Prostate gland (tissue), 2 donors: ENCODE measurements around the gene TPD52L2. TPM values are rescaled to one million over a fixed set of nuclear protein-coding genes. Genes with fewer than 3 reads are reported as not detected.

Experiments used
- DNase-seq: peaks from one replicate; pipeline ENCODE4 v3.0.0-alpha.2; 2019; ENCODE audit warnings: low spot score
- H3K27ac ChIP-seq, 2 donors: fragments of 200-600 bp; sonication (generic); 2 replicates each; pipeline ENCODE4 v1.5.1; 2017 to 2019
- H3K27me3 ChIP-seq: fragments of 200-600 bp; sonication (generic); replicated peaks from 2 replicates; pipeline ENCODE4 v1.5.1; 2019; ENCODE audit not compliant: insufficient read depth
- H3K36me3 ChIP-seq, 2 donors: fragments of 200-600 bp; sonication (generic); 1 replicate in 1 of 2; 2 replicates in 1 of 2; pipeline versions ENCODE4 v1.5.1 to v1.8.1; 2017 to 2019
- H3K4me1 ChIP-seq: fragments of 200-600 bp; sonication (generic); replicated peaks from 2 replicates; pipeline ENCODE4 v1.5.1; 2019
- H3K4me3 ChIP-seq, 2 donors: fragments of 200-600 bp; sonication (generic); 2 replicates each; pipeline ENCODE4 v1.5.1; 2017 to 2019
- H3K9me3 ChIP-seq: fragments of 200-600 bp; sonication (generic); 2 replicates; pipeline ENCODE4 v1.5.1; 2017
- POLR2A ChIP-seq: fragments of 450-650 bp; IDR thresholded peaks from one replicate; pipeline ENCODE4 v1.6.1; 2016; ENCODE audit warnings: antibody characterized with exemption, mild to moderate bottlenecking
- POLR2AphosphoS5 ChIP-seq: sonication (generic); formaldehyde crosslinking; IDR thresholded peaks from one replicate; pipeline ENCODE4 v1.6.1; 2017; ENCODE audit warnings: antibody characterized with exemption
- WGBS: methylation state at CpG from one replicate; pipeline ENCODE4 v1.1.5; 2018; 5-methylcytosine and 5-hydroxymethylcytosine counted together
- intact Hi-C: fragments of 100-400 bp; cut with DNase I; formaldehyde crosslinking; loops from one replicate; pipeline ENCODE4 v1.14.2; 2022
- total RNA-seq, 2 donors: library from RNA; depleted of rRNA; stranded (reverse); fragments of >200 nt; gene quantifications; one replicate each; pipeline ENCODE4 v1.1.0, GENCODE V29; 2016
- TF ChIP-seq, protein P1 (sequence below), 4 experiments: fragments of 200-600 bp in 2 of 4; fragments of 450-650 bp in 2 of 4; sonication (generic) in 2 of 4; IDR thresholded peaks; 1 replicate in 3 of 4; 2 replicates in 1 of 4; pipeline ENCODE4 v1.5.1; 2016 to 2019; ENCODE audit warnings: antibody characterized with exemption in 4 of 4, mild to moderate bottlenecking in 2 of 4, moderate library complexity in 2 of 4

The TPD52L2 gene
- total RNA-seq, 2 donors from 2014 or later: 105 to 127 TPM

DNA sequence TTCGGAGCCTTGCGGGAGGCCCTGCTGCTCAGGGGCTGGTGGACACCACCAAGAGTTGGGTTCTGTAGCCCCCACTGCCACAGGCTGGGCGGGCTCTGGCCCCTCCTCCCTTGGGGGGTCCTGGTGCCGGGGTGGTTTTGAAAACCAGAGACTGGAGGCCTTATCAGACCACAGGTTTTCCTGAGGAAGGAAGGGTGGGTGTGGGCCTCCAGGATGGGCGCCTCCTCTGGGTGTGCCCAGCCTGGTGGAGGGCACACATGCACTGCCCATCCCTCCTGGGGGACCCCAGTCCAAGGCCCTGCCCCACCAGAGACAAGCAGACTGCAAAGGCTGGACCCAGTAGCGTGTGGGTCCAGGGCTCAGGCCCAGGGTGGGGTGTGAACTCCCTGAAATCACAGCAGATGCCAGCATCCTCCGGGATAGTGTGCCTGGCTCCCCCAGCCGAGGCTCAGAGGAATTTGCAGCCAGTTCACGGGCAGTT, 20.5 kb upstream of the TPD52L2 start:
- H3K27ac ChIP-seq: no peak overlapping the region
- DNase-seq: no peak
- TF ChIP-seq, protein P1, sequence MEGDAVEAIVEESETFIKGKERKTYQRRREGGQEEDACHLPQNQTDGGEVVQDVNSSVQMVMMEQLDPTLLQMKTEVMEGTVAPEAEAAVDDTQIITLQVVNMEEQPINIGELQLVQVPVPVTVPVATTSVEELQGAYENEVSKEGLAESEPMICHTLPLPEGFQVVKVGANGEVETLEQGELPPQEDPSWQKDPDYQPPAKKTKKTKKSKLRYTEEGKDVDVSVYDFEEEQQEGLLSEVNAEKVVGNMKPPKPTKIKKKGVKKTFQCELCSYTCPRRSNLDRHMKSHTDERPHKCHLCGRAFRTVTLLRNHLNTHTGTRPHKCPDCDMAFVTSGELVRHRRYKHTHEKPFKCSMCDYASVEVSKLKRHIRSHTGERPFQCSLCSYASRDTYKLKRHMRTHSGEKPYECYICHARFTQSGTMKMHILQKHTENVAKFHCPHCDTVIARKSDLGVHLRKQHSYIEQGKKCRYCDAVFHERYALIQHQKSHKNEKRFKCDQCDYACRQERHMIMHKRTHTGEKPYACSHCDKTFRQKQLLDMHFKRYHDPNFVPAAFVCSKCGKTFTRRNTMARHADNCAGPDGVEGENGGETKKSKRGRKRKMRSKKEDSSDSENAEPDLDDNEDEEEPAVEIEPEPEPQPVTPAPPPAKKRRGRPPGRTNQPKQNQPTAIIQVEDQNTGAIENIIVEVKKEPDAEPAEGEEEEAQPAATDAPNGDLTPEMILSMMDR (IDR thresholded peaks at IDR 0.05): no peak
- TF ChIP-seq POLR2A (no peak), POLR2AphosphoS5 (no peak)
- H3K9me3 ChIP-seq: no peaks in the 10 kb centered on the region
- intact Hi-C loops: no loop called here
- no peak overlapping the region for H3K4me3 ChIP-seq
- no peaks in the 10 kb centered on the region for H3K36me3 ChIP-seq
- peaks cover 6% of the 10 kb centered on the region for H3K27me3 ChIP-seq
- 68% methylated on average over 9 of the region's 9 CpGs for WGBS
- H3K4me1 ChIP-seq: no peaks in the 10 kb centered on the region

DNA sequence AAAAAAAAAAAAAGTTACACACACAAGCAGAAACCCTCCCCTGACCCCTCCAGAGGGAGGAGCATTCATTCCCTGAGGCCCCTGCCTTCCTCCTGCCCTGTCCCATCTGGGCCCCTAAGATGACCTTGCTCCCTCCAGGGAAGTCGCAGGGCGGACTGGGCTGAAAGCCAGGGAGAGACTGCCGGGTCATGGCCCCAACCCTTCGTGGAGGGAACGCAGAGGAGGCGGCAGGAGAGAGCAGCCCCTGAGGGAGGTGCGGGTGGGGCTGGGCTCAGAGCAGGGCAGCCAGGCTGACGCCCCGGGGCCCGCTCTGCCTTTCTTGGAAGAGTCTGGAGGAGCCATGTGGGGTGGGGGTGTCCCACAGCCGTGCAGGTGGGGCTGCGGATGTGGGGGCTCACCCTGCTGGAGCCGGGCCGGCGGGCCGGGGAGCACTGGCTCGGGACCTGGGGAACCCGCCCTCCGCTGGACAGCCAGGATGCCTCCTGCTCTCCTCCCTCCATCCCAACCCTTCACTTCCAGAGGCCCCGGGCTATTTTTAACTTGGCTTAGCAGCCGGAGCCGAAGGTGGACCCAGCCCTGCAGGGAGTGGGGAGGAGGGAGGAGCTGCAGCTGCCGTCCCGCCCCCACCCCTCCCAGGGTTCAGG, 18.8 kb upstream of the TPD52L2 start:
- H3K27me3 ChIP-seq: peaks cover 6% of the 10 kb centered on the region
- intact Hi-C loops: no loop called here
- WGBS: 2% methylated on average over 24 of the region's 24 CpGs
- H3K27ac ChIP-seq: no peak overlapping the region
- no peaks in the 10 kb centered on the region for H3K9me3 ChIP-seq
- H3K4me1 ChIP-seq: no peaks in the 10 kb centered on the region
- no peak for DNase-seq
- TF ChIP-seq, protein P1 (IDR thresholded peaks at IDR 0.05): no peak
- TF ChIP-seq POLR2AphosphoS5: no peak
- no peak overlapping the region for H3K4me3 ChIP-seq
- H3K36me3 ChIP-seq: no peaks in the 10 kb centered on the region

DNA sequence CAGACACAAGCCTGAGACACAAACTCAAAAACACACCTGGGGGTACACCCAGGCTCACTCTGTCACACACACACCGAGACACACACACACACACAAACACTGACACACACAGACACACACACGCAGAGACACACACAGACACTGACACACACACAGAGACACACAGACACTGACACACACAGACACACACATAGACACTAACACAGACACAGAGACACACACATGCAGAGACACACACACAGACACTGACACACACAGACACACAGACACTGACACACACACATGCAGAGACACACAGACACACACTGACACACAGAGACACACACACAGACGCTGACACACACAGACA, 18.2 kb upstream of the TPD52L2 start:
- Histone ChIP-seq H3K36me3 (no peaks in the 10 kb centered on the region), H3K4me1 (no peaks in the 10 kb centered on the region), H3K27me3 (peaks cover 6% of the 10 kb centered on the region), H3K27ac (no peak overlapping the region), H3K4me3 (no peak overlapping the region), H3K9me3 (no peaks in the 10 kb centered on the region)
- no peak for DNase-seq
- WGBS: 53% methylated on average over 3 of the region's 3 CpGs
- TF ChIP-seq POLR2A: no peak
- TF ChIP-seq POLR2AphosphoS5: no peak
- TF ChIP-seq, protein P1 (IDR thresholded peaks at IDR 0.05): no peak
- intact Hi-C loops: no loop called here

DNA sequence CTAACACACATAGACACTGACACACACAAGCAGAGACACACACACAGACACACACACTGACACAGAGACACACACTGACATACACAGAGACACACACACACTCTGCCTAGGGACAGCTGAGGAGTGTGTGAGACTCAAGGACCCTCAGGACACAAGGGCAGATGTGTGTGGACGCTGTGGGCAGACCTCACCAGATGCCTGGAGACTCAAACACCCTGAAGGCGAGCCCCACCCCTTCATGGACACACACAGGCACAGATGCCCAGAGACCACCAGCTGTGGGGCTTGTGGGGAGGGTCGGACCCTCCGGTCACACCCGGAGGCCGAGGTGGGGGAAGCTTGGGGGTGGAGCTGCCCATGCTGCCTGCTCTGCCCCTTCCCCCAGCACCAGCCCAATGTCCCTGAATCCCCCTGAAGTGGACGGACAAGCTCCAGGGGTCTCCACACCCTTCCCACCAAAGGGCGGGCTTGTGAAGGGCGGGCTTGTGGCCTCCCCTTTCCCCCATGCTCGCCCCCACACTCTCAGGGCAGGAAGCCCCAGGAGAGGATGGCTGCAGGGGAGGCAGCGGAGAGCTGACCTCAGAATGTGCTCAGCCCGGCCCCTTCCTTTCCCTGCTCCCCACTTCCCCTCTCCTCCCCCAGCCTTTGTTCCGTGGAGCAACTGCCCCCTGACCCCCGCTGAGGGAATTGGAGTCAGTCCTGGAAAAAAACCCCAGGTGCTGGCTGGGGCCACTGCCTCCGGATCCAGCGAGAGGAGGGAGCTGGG, 17.6 kb upstream of the TPD52L2 start:
- no peaks in the 10 kb centered on the region for H3K36me3 ChIP-seq
- TF ChIP-seq POLR2AphosphoS5 (no peak), POLR2A (no peak)
- TF ChIP-seq, protein P1 (IDR thresholded peaks at IDR 0.05): no peak
- intact Hi-C loops: no loop called here
- no peaks in the 10 kb centered on the region for H3K4me1 ChIP-seq
- no peak overlapping the region for H3K27ac ChIP-seq
- peaks cover 6% of the 10 kb centered on the region for H3K27me3 ChIP-seq
- no peaks in the 10 kb centered on the region for H3K9me3 ChIP-seq
- DNase-seq: no peak
- H3K4me3 ChIP-seq: no peak overlapping the region
- WGBS: 42% methylated on average over 16 of the region's 16 CpGs
